HEK293 (cell line): ENCODE measurements around the gene TNFAIP8L2.

Experiments
- ATF2 ChIP-seq: fragments of 450-650 bp; formaldehyde crosslinking; IDR thresholded peaks from 2 replicates; pipeline ENCODE4 v1.5.1; 2016; ENCODE audit warnings: missing biosample characterization, missing genetic modification characterization, low read depth
- HOXD13 ChIP-seq: sonication (generic); formaldehyde crosslinking; IDR thresholded peaks from 2 replicates; pipeline ENCODE4 v1.8.0; 2022; ENCODE audit warnings: missing genetic modification reagents, borderline replicate concordance
- KLF16 ChIP-seq: fragments of 450-650 bp; formaldehyde crosslinking; IDR thresholded peaks from 2 replicates; pipeline ENCODE4 v1.5.1; 2017; ENCODE audit warnings: missing biosample characterization, missing genetic modification characterization
- KLF17 ChIP-seq: fragments of 450-650 bp; formaldehyde crosslinking; IDR thresholded peaks from 2 replicates; pipeline ENCODE4 v1.5.1; 2016; ENCODE audit warnings: missing biosample characterization, missing genetic modification characterization
- KLF7 ChIP-seq: fragments of 450-650 bp; formaldehyde crosslinking; IDR thresholded peaks from 2 replicates; pipeline ENCODE4 v1.5.1; 2016; ENCODE audit warnings: missing biosample characterization, missing genetic modification characterization, borderline replicate concordance
- KLF9 ChIP-seq: fragments of 450-650 bp; formaldehyde crosslinking; IDR thresholded peaks from 2 replicates; pipeline ENCODE4 v1.5.1; 2016; ENCODE audit warnings: missing biosample characterization, missing genetic modification characterization, low read depth
- PRDM10 ChIP-seq: fragments of 450-650 bp; formaldehyde crosslinking; IDR thresholded peaks from 2 replicates; pipeline ENCODE4 v1.5.1; 2016; ENCODE audit warnings: missing biosample characterization, missing genetic modification characterization
- PRDM6 ChIP-seq: fragments of 450-650 bp; formaldehyde crosslinking; IDR thresholded peaks from 2 replicates; pipeline ENCODE4 v1.5.1; 2017; ENCODE audit warnings: missing biosample characterization, missing genetic modification characterization
- REST ChIP-seq: fragments of 450-650 bp; formaldehyde crosslinking; IDR thresholded peaks from 2 replicates; pipeline ENCODE4 v1.5.1; 2016; ENCODE audit warnings: missing biosample characterization, missing genetic modification characterization
- ZBTB11 ChIP-seq: fragments of 450-650 bp; formaldehyde crosslinking; conservative IDR thresholded peaks from 2 replicates; pipeline ENCODE4 v1.5.1; 2016; ENCODE audit warnings: low read depth, missing biosample characterization, missing genetic modification characterization
- ZBTB17 ChIP-seq: fragments of 450-650 bp; formaldehyde crosslinking; IDR thresholded peaks from 2 replicates; pipeline ENCODE4 v1.5.1; 2016; ENCODE audit warnings: missing biosample characterization, missing genetic modification characterization
- ZBTB7A ChIP-seq: fragments of 450-650 bp; formaldehyde crosslinking; IDR thresholded peaks from 2 replicates; pipeline ENCODE4 v1.5.1; 2016; ENCODE audit warnings: low read depth, missing biosample characterization, missing genetic modification characterization
- ZFHX2 ChIP-seq: fragments of 450-650 bp; formaldehyde crosslinking; conservative IDR thresholded peaks from 2 replicates; pipeline ENCODE4 v1.5.1; 2016; ENCODE audit warnings: missing biosample characterization, missing genetic modification characterization
- ZNF114 ChIP-seq: fragments of 450-650 bp; formaldehyde crosslinking; IDR thresholded peaks from 2 replicates; pipeline ENCODE4 v1.5.0; 2017; ENCODE audit warnings: missing biosample characterization, missing genetic modification characterization
- ZNF155 ChIP-seq: fragments of 450-650 bp; formaldehyde crosslinking; IDR thresholded peaks from 2 replicates; pipeline ENCODE4 v1.5.1; 2016; ENCODE audit warnings: missing biosample characterization, missing genetic modification characterization
- ZNF433 ChIP-seq: fragments of 450-650 bp; formaldehyde crosslinking; IDR thresholded peaks from 2 replicates; pipeline ENCODE4 v1.5.1; 2016; ENCODE audit warnings: missing biosample characterization, missing genetic modification characterization, low read depth
- ZNF501 ChIP-seq: fragments of 450-650 bp; formaldehyde crosslinking; IDR thresholded peaks from 2 replicates; pipeline ENCODE4 v1.5.1; 2016; ENCODE audit warnings: missing biosample characterization, missing genetic modification characterization
- ZNF529 ChIP-seq: fragments of 450-650 bp; formaldehyde crosslinking; IDR thresholded peaks from 2 replicates; pipeline ENCODE4 v1.5.1; 2017; ENCODE audit warnings: missing genetic modification characterization, missing biosample characterization; ENCODE audit not compliant: insufficient replicate concordance
- ZNF580 ChIP-seq: fragments of 450-650 bp; formaldehyde crosslinking; IDR thresholded peaks from 2 replicates; pipeline ENCODE4 v1.5.1; 2016; ENCODE audit warnings: missing biosample characterization, missing genetic modification characterization
- ZNF776 ChIP-seq: fragments of 450-650 bp; formaldehyde crosslinking; IDR thresholded peaks from 2 replicates; pipeline ENCODE4 v1.5.0; 2017; ENCODE audit warnings: missing biosample characterization, missing genetic modification characterization, borderline replicate concordance
- ZNF777 ChIP-seq: fragments of 450-650 bp; formaldehyde crosslinking; IDR thresholded peaks from 2 replicates; pipeline ENCODE4 v1.5.1; 2017; ENCODE audit warnings: missing biosample characterization, missing genetic modification characterization, borderline replicate concordance
- ZNF791 ChIP-seq: fragments of 450-650 bp; formaldehyde crosslinking; IDR thresholded peaks from 2 replicates; pipeline ENCODE4 v1.5.1; 2016; ENCODE audit warnings: missing biosample characterization, missing genetic modification characterization
- ZSCAN4 ChIP-seq: fragments of 450-650 bp; formaldehyde crosslinking; IDR thresholded peaks from 2 replicates; pipeline ENCODE4 v1.5.1; 2017; ENCODE audit warnings: missing biosample characterization, missing genetic modification characterization

Gene TNFAIP8L2

GRCh38 chr1:151196292-151196800 is 39.9 kb downstream of the TNFAIP8L2 start (continued):
- no peak for TF ChIP-seq ZNF529 (tag by site-specific recombination)
- TF ChIP-seq ZNF777 (tag by site-specific recombination): no peak
- peak; percentile 78 for TF ChIP-seq ZBTB17 (tag by site-specific recombination)
- no peak for TF ChIP-seq ZNF776 (tag by site-specific recombination)
- no peak for TF ChIP-seq ZNF580 (tag by site-specific recombination)
- TF ChIP-seq ZNF155: no peak
- no peak for TF ChIP-seq HOXD13 (CRISPR knock-in tag)
- no peak for TF ChIP-seq ZNF791 (tag by site-specific recombination)
- no peak for TF ChIP-seq ZNF114 (tag by site-specific recombination)
- TF ChIP-seq ZSCAN4 (tag by site-specific recombination): no peak
- no peak for TF ChIP-seq ATF2
- TF ChIP-seq KLF9 (tag by site-specific recombination): no peak
- no peak for TF ChIP-seq ZBTB11 (tag by site-specific recombination)
- TF ChIP-seq KLF17 (tag by site-specific recombination): no peak
- TF ChIP-seq REST (tag by site-specific recombination): no peak; the same call in 1 of the 2 replicates
- TF ChIP-seq ZFHX2: 0 out of 2 replicates have a peak, but pooled peaks have one; percentile 11
- TF ChIP-seq KLF16 (tag by site-specific recombination): no peak
- peak; percentile 55 for TF ChIP-seq PRDM10 (tag by site-specific recombination)
- no peak for TF ChIP-seq KLF7 (tag by site-specific recombination)
- no peak for TF ChIP-seq ZBTB7A (tag by site-specific recombination)
- TF ChIP-seq ZNF501 (tag by site-specific recombination): no peak; the same call in none of the 2 replicates
- TF ChIP-seq PRDM6 (tag by site-specific recombination): peak; percentile 63
- TF ChIP-seq ZNF433 (tag by site-specific recombination): no peak
